A673 (cell line): ENCODE measurements around the gene MTARC1.

Experiments
- CTCF ChIP-seq: fragments of 300-800, 200-600 bp; sonication (generic); conservative IDR thresholded peaks from 2 replicates; pipeline ENCODE4 v1.5.1; 2017; ENCODE audit warnings: low read depth, mild to moderate bottlenecking, antibody characterized with exemption, low read length, moderate library complexity, mixed read lengths
- EZH2 ChIP-seq: fragments of 200-600 bp; sonication (generic); IDR thresholded peaks from 2 replicates; pipeline ENCODE4 v1.6.1; 2017; ENCODE audit warnings: borderline replicate concordance, low read depth, mild to moderate bottlenecking, mixed read lengths, antibody characterized with exemption, low read length; ENCODE audit not compliant: poor library complexity, severe bottlenecking

- TF ChIP-seq CTCF (no peak), EZH2 (no peak)
Measured at GRCh38 chr1:220751111-220751510, 35.6 kb upstream of the MTARC1 start.
